ENCODE measurements around the gene MRC2. TPM values are rescaled to one million over a fixed set of nuclear protein-coding genes. Genes with fewer than 3 reads are reported as not detected.
"Not testable (repeated sequence)": the region's sequence is repeated elsewhere in the genome, so short reads cannot be mapped to it uniquely, and the experiment has no call there.

The MRC2 gene
- total RNA-seq, 2 experiments from 2014 or later = 11.2 to 12.5 TPM

DNA sequence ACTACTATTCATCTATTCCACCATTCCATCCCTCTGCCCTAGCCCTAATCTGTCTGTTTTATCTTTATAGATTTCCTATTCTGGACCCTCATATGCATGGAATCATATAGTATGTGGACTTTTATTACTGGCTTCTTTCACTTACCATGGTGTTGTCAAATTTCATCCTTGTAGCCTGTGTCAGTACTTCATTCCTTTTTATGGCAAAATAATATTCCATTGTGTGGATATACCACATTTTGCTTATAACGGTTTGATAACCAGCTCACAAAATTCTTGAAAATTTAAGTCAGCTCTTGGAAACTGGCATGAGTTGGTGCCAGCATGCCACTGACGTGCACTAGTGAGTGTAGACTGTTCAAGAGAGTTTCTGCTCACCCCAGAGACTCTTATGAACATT, 30.3 kb upstream of the MRC2 start:
- H3K27me3 Mint-ChIP-seq = no peaks in the 10 kb centered on the region
- no peak overlapping the region for H3K4me3 Mint-ChIP-seq
- intact Hi-C loops (cut with micrococcal nuclease) = no loop called here
- peaks cover 36% of the 10 kb centered on the region for H3K36me3 Mint-ChIP-seq
- ChIA-PET POLR2A (no interaction called here), CTCF (interaction anchor here (0.8 kb wide), 1 partner anchor 72 kb away, joined by 3 read pairs; no protein-coding TSS in a partner anchor)
- H3K27ac Mint-ChIP-seq = no peak overlapping the region
- H3K9me3 Mint-ChIP-seq = no peaks in the 10 kb centered on the region
- DNase-seq = no peak
- peaks cover 7% of the 10 kb centered on the region for H3K4me1 Mint-ChIP-seq (ENCODE audit: low read depth)

DNA sequence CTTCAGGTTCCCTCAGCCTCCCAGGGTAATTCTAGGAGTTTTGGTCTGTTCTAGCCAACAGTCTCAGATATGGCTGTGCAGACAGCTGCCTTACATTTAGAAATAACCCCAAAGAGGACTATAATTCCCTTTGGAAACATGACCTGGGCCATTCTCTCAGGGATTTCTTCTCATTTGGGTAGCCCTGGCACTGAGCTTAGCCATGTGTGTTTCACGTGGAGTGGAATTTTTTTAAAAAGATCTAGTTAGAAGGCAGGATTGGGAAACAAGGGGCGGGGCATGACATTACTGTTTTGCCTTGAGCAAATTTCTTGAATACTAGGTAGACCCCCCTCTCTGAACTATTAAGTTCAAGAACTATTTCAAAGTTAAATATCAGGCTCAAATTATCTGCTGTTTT, 29.6 kb upstream of the MRC2 start:
- Mint-ChIP-seq H3K27me3 (no peaks in the 10 kb centered on the region), H3K36me3 (peaks cover 40% of the 10 kb centered on the region), H3K4me1 (ENCODE audit: low read depth) (peaks cover 7% of the 10 kb centered on the region), H3K9me3 (no peaks in the 10 kb centered on the region), H3K27ac (no peak overlapping the region), H3K4me3 (no peak overlapping the region)
- CTCF ChIA-PET = no interaction called here
- no peak for DNase-seq
- POLR2A ChIA-PET = no interaction called here
- intact Hi-C loops (cut with micrococcal nuclease) = no loop called here

DNA sequence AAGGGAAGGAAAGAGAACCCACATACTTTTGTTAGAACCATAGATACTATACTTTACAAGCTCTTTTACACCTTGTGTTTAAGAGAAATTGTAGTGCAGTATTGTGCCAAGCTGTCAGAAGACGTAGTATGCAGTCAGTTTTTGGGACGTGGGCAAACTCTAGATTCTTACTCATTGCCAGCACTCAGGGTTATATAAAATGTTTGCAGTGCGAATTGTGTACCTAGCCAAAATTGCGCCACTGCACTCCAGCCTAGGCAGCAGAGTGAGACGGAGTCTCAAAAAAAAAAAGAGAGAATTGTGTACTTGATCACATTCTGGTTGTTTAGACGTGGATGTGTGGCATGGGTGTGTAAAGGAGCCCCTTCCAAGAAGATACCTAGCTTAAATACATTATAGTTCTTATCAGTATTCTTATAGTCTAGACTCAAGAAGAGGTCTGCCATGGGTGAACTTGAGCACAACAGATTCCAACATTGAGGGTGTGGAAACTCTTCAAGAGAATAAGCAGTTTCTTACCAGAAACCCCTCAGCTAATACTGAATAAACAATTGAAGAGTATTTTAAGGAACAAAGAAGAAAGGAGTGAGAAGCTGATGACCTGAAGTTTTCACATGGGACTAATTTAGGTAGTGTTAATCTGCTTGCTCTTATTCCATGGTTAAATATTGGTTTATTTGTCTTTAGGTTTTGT, 27.4 kb upstream of the MRC2 start:
- Mint-ChIP-seq H3K27me3 (no peaks in the 10 kb centered on the region), H3K4me1 (ENCODE audit: low read depth) (peaks cover 7% of the 10 kb centered on the region), H3K36me3 (peaks cover 37% of the 10 kb centered on the region), H3K9me3 (no peaks in the 10 kb centered on the region), H3K4me3 (no peak overlapping the region), H3K27ac (no peak overlapping the region)
- DNase-seq = no peak
- ChIA-PET CTCF (interaction anchor here (1.1 kb wide), 1 partner anchor 11 kb away, joined by 3 read pairs; no protein-coding TSS in a partner anchor), POLR2A (no interaction called here)
- intact Hi-C loops (cut with micrococcal nuclease) = no loop called here

DNA sequence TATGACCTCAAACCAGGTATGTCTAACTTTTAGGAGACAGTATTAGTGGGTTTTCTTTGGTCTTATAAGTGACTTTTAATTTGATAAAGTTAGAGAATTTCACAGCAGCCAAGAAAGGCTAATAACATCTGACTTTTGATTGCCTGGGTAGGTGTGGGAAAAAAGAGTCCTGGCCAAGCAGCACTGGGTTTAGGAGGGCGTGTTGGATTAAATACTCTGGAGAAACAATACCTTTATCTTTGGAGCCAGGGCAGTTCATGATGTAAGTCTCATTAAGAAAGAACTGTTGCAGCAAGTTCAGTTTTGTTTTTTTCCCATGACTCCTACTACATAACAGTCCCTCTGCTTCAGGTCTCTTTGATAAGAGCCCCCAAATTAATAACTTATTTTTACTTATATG, 26.7 kb upstream of the MRC2 start:
- CTCF ChIA-PET = interaction anchor here (1.1 kb wide), 1 partner anchor 10 kb away, joined by 3 read pairs; no protein-coding TSS in a partner anchor
- H3K9me3 Mint-ChIP-seq = no peaks in the 10 kb centered on the region

DNA sequence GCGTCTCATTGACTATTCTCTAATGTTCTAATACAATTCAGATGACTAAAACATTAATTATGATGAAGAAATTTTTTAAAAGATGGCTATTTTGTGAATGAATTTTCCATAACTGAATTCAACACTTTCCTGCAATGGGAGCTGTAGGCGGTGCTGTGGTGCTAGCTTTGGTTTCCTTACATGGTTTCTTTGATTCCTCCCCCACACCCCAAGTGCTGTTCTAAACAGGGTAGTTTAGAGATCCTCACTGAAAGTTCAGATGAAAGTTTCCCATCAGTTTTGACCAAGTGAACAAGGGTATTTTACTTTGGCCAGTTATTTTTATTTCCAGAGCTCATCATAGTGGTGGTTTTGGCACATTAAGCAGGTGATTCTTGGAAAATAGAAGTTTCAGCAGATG, 26.0 kb upstream of the MRC2 start:
- Mint-ChIP-seq H3K4me1 (ENCODE audit: low read depth) (peaks cover 7% of the 10 kb centered on the region), H3K36me3 (peaks cover 34% of the 10 kb centered on the region), H3K27me3 (no peaks in the 10 kb centered on the region), H3K9me3 (no peaks in the 10 kb centered on the region), H3K27ac (no peak overlapping the region), H3K4me3 (no peak overlapping the region)
- intact Hi-C loops (cut with micrococcal nuclease) = no loop called here
- ChIA-PET CTCF (no interaction called here), POLR2A (no interaction called here)
- no peak for DNase-seq

More for the DNA sequence above, 26.7 kb upstream of the MRC2 start:
- no peak for DNase-seq
- Mint-ChIP-seq H3K27me3 (no peaks in the 10 kb centered on the region), H3K4me1 (ENCODE audit: low read depth) (peaks cover 7% of the 10 kb centered on the region), H3K36me3 (peaks cover 35% of the 10 kb centered on the region), H3K27ac (no peak overlapping the region), H3K4me3 (no peak overlapping the region)
- intact Hi-C loops (cut with micrococcal nuclease) = no loop called here
- POLR2A ChIA-PET = no interaction called here

DNA sequence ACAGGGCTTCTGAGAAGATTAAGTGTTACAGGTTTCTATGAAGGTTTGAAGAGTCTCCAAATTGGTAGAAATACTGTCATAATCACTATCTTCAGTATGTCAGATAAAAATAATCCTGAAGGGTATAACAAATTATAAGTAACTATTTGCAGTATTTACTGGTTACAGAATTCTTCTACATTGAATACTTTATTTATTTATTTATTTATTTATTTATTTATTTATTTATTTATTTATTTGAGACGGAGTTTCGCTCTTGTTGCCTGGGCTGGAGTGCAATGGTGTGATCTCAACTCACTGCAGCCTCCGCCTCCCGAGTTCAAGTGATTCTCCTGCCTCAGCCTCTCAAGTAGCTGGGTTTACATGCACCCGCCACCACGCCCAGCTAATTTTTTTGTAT, 23.7 kb upstream of the MRC2 start:
- H3K4me1 Mint-ChIP-seq (ENCODE audit: low read depth); DNase-seq; H3K4me3 Mint-ChIP-seq; CTCF ChIA-PET; H3K27ac Mint-ChIP-seq; POLR2A ChIA-PET; H3K27me3 Mint-ChIP-seq; intact Hi-C loops (cut with micrococcal nuclease); H3K9me3 Mint-ChIP-seq: not testable (repeated sequence)
- peaks cover 34% of the 10 kb centered on the region for H3K36me3 Mint-ChIP-seq

DNA sequence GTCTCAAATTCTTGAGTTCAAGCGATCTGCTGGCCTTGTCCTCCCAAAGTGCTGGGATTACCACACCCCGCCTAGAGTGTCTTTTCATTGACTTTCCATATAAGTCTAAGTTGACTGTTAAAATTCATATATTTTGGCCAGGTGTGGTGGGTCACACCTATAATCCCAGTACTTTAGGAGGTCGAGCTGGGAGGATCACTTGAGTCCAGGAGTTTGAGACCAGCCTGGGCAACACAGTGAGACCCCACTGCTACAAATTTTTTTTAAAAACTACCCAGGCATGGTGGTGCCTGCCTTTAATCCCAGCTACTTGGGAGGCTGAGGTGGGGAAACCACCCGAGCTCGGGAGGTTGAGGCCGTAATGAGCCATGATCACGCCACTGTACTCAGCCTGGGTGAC, 21.9 kb upstream of the MRC2 start:
- CTCF ChIA-PET = no interaction called here
- no peak for DNase-seq
- Mint-ChIP-seq H3K27me3 (no peaks in the 10 kb centered on the region), H3K9me3 (no peaks in the 10 kb centered on the region), H3K4me3 (no peak overlapping the region), H3K36me3 (peaks cover 37% of the 10 kb centered on the region), H3K4me1 (ENCODE audit: low read depth) (peaks cover 12% of the 10 kb centered on the region), H3K27ac (no peak overlapping the region)
- intact Hi-C loops (cut with micrococcal nuclease) = no loop called here
- POLR2A ChIA-PET = no interaction called here

DNA sequence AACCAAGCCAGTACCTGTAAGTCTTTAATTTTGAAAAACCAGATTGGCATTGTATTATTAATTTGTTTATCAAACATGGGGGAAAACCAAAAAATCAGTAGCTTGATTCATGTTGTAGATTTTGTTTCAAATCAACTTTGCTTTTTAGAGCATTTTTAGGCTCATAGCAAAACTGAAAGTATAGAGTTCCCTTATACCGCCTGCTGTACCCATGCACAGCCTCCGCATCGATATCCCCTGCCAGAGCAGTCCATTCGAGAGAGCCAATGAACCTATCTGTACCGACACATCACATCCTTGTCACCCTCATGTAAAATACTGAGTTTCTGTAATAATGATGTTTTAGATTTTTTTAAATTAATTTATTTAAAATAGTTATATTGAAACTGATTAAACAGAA, 16.2 kb upstream of the MRC2 start:
- intact Hi-C loops (cut with micrococcal nuclease) = no loop called here
- Mint-ChIP-seq H3K27ac (peak overlapping the region; percentile 25), H3K4me1 (ENCODE audit: low read depth) (peaks cover 21% of the 10 kb centered on the region), H3K36me3 (peaks cover 44% of the 10 kb centered on the region), H3K4me3 (no peak overlapping the region), H3K27me3 (no peaks in the 10 kb centered on the region), H3K9me3 (no peaks in the 10 kb centered on the region)
- ChIA-PET CTCF (interaction anchor here (0.7 to 1.4 kb wide), 3 partner anchors 11 to 231 kb away, joined by 3 read pairs; partner anchors contain the start of gene EFCAB3), POLR2A (no interaction called here)
- DNase-seq = peak; percentile 33

DNA sequence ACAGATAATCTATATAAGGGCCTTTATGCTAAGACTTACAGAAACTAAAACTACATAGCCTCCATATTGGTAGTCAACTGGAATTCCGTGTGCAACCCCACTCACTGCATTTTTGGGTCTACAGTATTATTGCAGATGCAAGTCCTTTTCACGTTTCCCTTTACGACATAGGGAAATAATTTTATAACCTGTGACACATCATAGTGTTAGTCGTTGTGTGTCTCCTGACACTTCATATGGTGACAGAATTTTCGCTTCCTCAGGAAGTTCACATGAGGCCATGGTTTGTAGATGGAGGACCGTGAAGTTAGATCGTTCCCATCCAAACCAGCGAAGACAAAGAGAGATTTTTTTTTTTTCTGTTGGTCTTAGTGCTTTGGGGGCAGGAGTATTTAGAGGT, 15.7 kb upstream of the MRC2 start:
- Mint-ChIP-seq H3K9me3 (no peaks in the 10 kb centered on the region), H3K27me3 (no peaks in the 10 kb centered on the region), H3K36me3 (peaks cover 43% of the 10 kb centered on the region), H3K27ac (no peak overlapping the region), H3K4me1 (ENCODE audit: low read depth) (peaks cover 21% of the 10 kb centered on the region), H3K4me3 (no peak overlapping the region)
- ChIA-PET CTCF (interaction anchor here (0.7 to 1.4 kb wide), 3 partner anchors 11 to 232 kb away, joined by 3 read pairs; partner anchors contain the start of gene EFCAB3), POLR2A (no interaction called here)
- DNase-seq = no peak
- intact Hi-C loops (cut with micrococcal nuclease) = no loop called here

DNA sequence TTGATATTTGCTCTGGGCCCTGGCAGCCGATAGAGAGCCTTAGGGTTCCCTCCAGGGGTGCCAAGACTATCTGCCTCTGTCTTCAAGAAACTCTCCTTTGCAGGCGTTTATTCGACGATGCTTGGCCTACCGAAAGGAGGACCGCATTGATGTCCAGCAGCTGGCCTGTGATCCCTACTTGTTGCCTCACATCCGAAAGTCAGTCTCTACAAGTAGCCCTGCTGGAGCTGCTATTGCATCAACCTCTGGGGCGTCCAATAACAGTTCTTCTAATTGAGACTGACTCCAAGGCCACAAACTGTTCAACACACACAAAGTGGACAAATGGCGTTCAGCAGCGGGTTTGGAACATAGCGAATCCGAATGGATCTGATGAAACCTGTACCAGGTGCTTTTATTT, 15.2 kb upstream of the MRC2 start:
- intact Hi-C loops (cut with micrococcal nuclease); DNase-seq; H3K9me3 Mint-ChIP-seq; H3K27ac Mint-ChIP-seq; POLR2A ChIA-PET; CTCF ChIA-PET; H3K27me3 Mint-ChIP-seq; H3K4me3 Mint-ChIP-seq: not testable (repeated sequence)
- peaks cover 21% of the 10 kb centered on the region for H3K4me1 Mint-ChIP-seq (ENCODE audit: low read depth)
- H3K36me3 Mint-ChIP-seq = peaks cover 40% of the 10 kb centered on the region

DNA sequence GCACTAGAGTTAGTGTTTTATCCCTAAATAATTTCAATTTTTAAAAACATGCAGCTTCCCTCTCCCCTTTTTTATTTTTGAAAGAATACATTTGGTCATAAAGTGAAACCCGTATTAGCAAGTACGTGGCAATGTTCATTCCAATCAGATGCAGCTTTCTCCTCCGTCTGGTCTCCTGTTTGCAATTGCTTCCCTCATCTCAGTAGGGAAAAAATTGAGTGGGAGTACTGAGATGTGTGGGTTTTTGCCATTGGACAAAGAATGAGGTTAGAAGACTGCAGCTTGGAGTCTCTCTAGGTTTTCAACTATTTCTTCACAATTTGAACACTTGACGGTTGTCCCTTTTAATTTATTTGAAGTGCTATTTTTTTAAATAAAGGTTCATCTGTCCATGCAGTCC, 14.4 kb upstream of the MRC2 start:
- H3K27ac Mint-ChIP-seq; POLR2A ChIA-PET; intact Hi-C loops (cut with micrococcal nuclease); H3K4me3 Mint-ChIP-seq; DNase-seq; CTCF ChIA-PET; H3K9me3 Mint-ChIP-seq; H3K27me3 Mint-ChIP-seq: not testable (repeated sequence)
- peaks cover 21% of the 10 kb centered on the region for H3K4me1 Mint-ChIP-seq (ENCODE audit: low read depth)
- H3K36me3 Mint-ChIP-seq = peaks cover 35% of the 10 kb centered on the region

DNA sequence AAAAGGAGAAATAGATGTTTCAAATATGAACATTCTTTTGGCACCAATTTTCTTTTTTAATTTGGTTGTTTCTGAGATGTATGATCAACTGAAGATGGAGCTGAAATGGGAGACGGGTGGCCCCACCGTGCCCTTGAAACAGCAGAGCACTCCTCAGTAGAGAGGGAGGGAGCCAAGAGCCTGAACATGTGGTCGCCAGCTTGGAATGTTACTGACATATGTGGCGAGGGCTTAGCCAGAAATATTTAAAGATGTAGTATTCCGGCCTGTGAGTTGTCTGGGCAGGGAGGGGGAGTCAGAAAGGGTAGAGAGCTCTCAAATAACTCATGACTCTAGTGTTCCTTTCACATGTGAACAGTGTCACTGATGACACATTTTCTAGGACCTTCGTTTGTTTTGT, 13.3 kb upstream of the MRC2 start:
- Mint-ChIP-seq H3K4me1 (ENCODE audit: low read depth) (peaks cover 21% of the 10 kb centered on the region), H3K27me3 (no peaks in the 10 kb centered on the region), H3K36me3 (peaks cover 30% of the 10 kb centered on the region), H3K4me3 (no peak overlapping the region), H3K9me3 (no peaks in the 10 kb centered on the region), H3K27ac (no peak overlapping the region)
- intact Hi-C loops (cut with micrococcal nuclease) = no loop called here
- DNase-seq = no peak
- ChIA-PET POLR2A (no interaction called here), CTCF (no interaction called here)

DNA sequence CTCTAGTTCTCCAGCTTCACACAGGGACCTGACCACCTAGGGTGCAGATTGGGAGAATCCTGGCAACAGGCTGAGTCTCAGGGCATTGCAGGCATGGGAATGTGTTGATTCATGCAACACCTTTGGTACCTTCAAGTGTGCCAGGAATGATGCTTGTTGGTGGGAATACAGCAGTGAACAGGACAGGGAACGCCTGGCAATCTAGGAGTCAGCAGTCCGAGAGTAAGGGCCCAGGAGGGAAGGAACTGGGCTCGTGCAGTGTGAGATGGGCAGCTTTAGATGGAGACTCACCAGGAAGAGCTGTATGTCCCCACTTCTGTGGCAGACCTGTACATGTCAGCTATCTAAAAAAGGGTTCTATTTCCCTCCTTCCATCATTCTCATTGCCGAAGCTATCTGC, 12.0 kb upstream of the MRC2 start:
- CTCF ChIA-PET = no interaction called here
- no peak for DNase-seq
- POLR2A ChIA-PET = no interaction called here
- Mint-ChIP-seq H3K36me3 (peaks cover 21% of the 10 kb centered on the region), H3K27me3 (no peaks in the 10 kb centered on the region), H3K27ac (no peak overlapping the region), H3K9me3 (no peaks in the 10 kb centered on the region), H3K4me3 (no peak overlapping the region), H3K4me1 (ENCODE audit: low read depth) (peaks cover 17% of the 10 kb centered on the region)
- intact Hi-C loops (cut with micrococcal nuclease) = no loop called here
